ENCODE measurements around the gene FSTL3.

FSTL3 gene

DNA sequence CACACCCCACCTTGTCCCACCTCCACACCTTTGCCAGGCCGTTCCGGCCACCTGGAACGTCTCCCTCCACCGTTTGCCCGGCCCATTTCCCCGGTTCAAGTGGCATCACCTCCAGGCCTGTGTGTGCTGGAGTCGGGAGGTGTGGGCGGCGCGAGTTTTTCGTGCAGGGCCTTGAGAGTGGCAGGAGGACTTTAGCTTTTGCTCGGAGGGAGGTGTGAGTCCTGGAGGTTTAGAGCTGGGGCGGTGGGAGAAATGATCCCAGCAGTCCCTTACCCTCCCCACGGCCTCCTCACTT lies 28.2 kb downstream of the FSTL3 start:
- Mint-ChIP-seq H3K36me3 (peaks cover 6% of the 10 kb centered on the region), H3K4me3 (no peak overlapping the region), H3K4me1 (peaks cover 9% of the 10 kb centered on the region), H3K27ac (no peak overlapping the region), H3K9me3 (peaks cover 4% of the 10 kb centered on the region), H3K27me3 (peaks cover 62% of the 10 kb centered on the region)
- ATAC-seq = no peak

DNA sequence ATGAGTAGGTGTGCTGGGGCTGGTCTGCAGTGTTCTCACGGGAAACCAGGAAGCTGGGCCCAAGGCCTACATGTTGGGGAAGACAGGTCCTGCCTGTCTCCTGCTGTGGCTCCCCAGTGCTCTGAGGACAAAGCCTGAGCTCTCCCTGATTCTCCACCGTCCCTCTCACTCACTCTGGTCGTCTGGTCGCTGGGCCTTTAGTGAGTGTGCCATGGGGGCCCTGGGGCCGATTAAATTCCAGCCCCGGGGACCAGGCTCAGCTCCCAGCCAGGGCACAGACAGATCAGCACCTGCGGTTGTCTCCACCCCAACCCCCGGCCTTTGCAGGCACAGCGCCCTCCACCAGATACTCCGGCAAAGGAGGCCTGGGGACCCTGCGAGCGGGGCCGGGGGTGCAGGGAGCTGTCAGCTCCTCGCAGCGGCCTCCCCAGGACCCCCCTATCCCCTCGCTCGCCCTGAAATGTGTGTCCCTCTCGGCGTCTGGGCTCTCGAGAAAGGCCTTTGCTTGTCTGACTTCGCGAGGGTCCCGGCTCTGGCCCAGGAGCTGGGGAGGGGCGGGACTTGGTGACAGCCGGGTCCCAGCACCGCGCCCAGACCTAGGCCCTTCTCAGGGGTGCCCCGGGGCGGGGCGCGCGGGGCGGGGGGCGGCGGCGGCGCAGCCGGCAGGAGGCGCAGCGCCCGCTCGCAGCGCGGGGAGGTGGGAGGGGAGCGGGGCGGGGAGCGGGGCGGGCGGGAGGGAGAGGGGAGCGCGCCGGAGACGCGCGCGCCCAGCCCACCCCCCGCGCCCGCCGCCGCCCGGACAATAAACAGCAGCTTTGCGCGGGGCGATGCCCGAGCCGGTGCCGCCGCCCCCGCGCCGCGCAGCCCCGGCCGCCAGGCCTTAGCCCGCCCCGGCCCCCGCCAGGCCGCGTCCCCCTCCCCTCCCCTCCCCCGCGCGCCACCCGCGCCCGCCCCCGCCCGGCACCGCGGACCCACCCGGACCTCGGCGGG lies 32.3 kb downstream of the FSTL3 start, which contains the start of gene PALM:
Gene PALM, plus strand, starts transcription at position 782 of the 990 bp plus-strand sequence. CDS start 212 bp downstream, outside the sequence.
- Mint-ChIP-seq H3K36me3 (peaks cover under 1% of the 10 kb centered on the region), H3K9me3 (no peaks in the 10 kb centered on the region), H3K27me3 (peaks cover 58% of the 10 kb centered on the region), H3K27ac (no peak within 1 kb of the TSS), H3K4me3 (no peak within 1 kb of the TSS), H3K4me1 (peaks cover 4% of the 10 kb centered on the region)
- no peak for ATAC-seq

DNA sequence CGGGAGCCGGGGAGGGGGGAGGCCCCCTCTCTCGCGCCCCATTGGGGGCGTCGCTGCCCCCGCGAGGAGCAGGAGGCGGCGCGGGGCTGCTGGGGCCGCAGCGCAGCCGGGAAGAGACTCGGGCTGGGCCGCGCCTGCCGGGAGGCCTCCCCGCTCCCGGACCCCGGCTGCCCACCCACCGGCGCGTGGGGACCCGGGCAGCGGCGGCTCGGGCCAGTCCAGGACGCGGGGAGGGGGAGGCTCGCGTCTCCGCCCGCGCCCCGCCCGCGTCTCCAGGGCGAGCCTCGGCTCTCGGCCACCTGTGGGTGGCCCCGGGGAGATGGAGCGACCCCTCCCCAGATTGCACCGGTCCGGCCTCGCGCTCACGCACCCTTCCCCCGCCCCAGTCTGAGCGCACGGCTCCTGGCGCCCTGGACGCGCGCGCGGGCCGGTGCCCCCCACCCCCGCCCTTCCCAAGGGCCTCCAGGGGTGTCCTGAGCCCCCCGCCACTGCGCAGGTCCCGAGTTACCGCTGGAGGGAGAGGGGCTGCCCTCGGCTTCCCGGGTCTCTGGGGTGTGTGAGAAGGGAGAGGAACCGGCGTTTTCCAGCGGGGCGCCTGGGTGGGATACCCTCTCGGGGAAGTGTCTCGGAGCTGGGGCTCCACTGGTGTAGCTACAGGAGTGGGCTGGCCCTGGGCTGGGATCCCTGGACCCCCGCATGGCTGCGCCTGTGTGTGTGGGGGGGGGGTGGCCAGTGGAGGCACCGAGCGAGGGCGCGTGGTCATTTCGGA lies 33.2 kb downstream of the FSTL3 start:
- Mint-ChIP-seq H3K36me3 (no peaks in the 10 kb centered on the region), H3K4me1 (no peaks in the 10 kb centered on the region), H3K27ac (no peak overlapping the region), H3K27me3 (peaks cover 57% of the 10 kb centered on the region), H3K9me3 (no peaks in the 10 kb centered on the region), H3K4me3 (no peak overlapping the region)
- peak; percentile 9 for ATAC-seq

DNA sequence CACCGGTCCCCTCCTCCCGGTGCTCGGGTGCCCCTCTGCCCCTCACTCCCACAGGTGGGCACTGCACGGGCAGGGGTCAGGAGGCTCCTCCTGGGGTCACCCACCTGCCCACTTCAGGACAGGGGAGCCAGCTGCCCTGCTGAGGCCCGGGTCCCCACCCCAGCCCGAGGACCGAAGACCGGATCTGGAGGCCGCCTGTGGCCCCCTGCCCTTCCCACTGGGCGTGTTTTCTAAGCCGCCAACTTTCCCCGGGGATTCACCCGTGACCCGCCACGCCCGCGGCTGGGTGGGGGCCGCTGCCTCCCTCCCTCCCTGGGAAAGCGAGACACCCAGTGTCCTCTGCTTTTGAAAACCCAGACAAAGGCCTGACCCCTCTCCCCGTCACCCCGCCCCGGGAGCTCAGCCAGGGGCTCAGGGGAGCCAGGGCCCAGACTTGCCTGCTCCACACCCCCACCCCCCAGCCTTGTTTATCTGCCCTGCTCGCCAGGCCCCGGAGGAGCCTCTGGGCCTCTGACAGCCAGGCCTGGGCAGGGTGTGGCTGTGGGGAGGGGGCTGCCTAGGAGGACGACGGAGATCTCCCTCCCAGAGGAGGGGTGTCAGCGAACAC lies 33.9 kb downstream of the FSTL3 start:
- H3K4me1 Mint-ChIP-seq = no peaks in the 10 kb centered on the region
- no peak overlapping the region for H3K27ac Mint-ChIP-seq
- no peaks in the 10 kb centered on the region for H3K9me3 Mint-ChIP-seq
- peaks cover 58% of the 10 kb centered on the region for H3K27me3 Mint-ChIP-seq
- H3K4me3 Mint-ChIP-seq = no peak overlapping the region
- H3K36me3 Mint-ChIP-seq = no peaks in the 10 kb centered on the region
- no peak for ATAC-seq

DNA sequence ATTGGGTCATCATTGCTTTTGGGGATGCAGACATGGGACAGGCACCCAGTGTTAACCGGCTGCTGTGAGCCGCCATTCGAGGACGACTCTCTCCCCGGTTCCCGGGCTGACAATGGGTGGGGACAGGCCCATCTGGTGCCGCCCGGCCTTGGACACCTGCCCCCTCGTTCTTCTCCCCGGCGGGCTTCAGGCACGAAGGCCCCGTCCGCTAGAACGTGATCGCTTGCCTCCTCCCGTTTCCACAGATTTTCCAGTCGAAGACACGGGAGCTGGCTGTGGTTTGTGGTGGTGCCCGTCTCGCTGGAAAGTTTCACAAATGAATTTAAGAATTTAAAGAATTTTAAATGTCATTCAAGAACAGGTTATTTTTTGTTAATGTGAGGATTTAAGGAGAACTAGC lies 34.6 kb downstream of the FSTL3 start:
- no peak for ATAC-seq
- Mint-ChIP-seq H3K27me3 (peaks cover 65% of the 10 kb centered on the region), H3K4me3 (no peak overlapping the region), H3K4me1 (no peaks in the 10 kb centered on the region), H3K27ac (no peak overlapping the region), H3K36me3 (peaks cover 6% of the 10 kb centered on the region), H3K9me3 (peaks cover 5% of the 10 kb centered on the region)

DNA sequence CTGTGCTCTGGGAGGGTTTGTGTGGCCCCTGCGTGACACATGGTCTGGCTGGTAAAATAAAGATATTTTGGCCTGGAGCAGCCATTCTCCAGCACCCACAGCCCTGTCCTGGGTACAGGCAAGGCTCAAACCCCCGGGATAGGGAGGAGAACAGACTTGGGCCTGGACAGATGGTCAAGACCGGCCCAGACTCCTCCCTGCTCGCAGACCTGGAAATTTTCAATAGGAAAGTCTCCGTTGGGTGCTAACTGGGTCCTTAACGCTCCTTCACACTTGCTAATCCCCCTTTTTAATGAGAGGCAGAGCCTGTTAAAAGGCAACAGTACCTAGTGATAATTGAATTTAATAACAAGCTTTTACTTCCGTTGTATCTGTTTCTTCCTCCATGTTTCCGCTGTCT lies 35.1 kb downstream of the FSTL3 start:
- no peak overlapping the region for H3K27ac Mint-ChIP-seq
- H3K4me3 Mint-ChIP-seq = no peak overlapping the region
- peaks cover 8% of the 10 kb centered on the region for H3K36me3 Mint-ChIP-seq
- H3K9me3 Mint-ChIP-seq = peaks cover 6% of the 10 kb centered on the region
- no peaks in the 10 kb centered on the region for H3K4me1 Mint-ChIP-seq
- no peak for ATAC-seq
- H3K27me3 Mint-ChIP-seq = peaks cover 69% of the 10 kb centered on the region

DNA sequence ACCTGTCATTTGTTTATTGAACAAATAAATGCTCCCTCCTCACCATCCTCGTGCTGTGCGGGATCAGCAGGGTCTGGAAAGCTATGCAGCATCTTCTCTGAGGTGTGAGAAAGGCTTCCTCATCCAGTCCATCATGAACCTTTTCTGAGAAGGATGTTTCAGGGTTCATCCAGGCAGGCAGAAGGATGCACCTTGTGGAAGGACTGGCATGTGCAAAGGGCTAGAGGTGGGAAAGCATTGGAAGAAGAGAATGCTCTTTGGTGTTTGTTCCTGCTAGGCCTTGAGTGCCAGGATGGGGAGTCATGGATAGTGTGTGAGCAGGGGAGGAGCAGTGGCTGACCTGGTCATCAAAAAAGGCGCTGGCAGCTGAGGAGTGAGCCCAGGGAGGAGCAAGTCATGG lies 39.2 kb downstream of the FSTL3 start:
- Mint-ChIP-seq H3K9me3 (peaks cover 6% of the 10 kb centered on the region), H3K27ac (no peak overlapping the region), H3K4me1 (peaks cover 9% of the 10 kb centered on the region), H3K36me3 (peaks cover 8% of the 10 kb centered on the region), H3K27me3 (peaks cover 74% of the 10 kb centered on the region), H3K4me3 (no peak overlapping the region)
- ATAC-seq = no peak

DNA sequence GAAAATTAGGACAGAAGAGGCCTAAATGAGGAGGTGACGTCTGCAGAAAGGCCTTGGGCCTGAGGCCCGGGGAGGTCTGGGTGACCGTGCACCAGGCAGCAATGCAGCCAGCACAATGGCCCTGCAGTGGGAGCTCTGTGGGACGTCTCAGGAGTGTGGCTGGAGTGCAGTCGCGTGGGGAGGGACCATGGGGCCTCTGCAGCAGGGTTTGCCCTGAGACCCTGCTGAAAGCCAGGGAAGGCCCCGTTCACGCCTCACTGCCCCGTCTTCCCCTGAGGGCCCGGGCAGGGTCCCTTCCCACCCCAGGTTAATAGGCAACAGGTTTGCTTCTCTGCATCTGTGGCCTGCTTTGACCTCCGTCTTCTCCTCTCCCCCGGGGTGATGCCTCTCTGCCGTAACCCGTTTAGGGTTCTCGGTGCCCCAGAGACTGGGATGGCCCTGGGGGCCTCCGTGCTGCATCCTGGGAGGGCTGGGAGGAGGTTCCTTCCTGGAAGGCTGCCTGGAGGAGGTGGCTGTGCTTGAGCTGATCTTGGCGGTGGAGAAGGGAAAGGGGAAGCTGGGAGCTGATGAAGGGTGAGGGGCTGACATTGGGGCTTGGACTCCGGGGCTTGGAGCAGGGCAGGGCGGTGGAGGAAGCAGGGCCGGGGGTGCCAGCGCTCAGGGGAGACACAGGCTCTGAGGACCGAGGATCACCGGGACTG lies 42.2 kb downstream of the FSTL3 start:
- peaks cover 71% of the 10 kb centered on the region for H3K27me3 Mint-ChIP-seq
- peaks cover 6% of the 10 kb centered on the region for H3K9me3 Mint-ChIP-seq
- ATAC-seq = no peak
- H3K4me1 Mint-ChIP-seq = peaks cover 28% of the 10 kb centered on the region
- H3K36me3 Mint-ChIP-seq = peaks cover 8% of the 10 kb centered on the region
- H3K27ac Mint-ChIP-seq = no peak overlapping the region
- H3K4me3 Mint-ChIP-seq = no peak overlapping the region

DNA sequence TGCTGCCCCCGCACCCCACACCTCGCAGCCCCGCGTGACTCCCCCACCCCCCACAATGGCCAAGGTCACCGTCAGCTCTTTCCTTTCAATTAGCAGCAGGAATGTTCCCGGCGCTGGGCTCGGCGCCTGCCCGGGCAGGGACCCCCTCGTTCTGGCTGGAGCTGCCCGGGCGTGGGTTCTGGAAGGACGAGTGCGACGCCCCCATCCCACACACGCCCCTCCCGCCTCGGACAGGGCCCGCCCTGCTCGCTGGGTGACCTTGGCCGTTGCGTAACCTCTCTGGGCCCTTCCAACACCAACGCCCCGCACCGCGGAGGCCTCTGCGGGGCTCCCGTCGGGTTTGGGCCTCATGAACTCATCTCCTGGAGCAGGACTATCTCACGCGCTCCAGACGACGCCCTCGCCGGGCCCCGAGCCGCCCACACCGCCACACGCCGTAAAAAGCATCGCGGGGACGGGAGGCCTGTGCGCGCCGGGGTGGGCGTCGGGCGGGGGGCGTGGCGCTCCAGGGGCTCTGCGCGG lies 42.9 kb downstream of the FSTL3 start:
- no peak overlapping the region for H3K27ac Mint-ChIP-seq
- no peak for ATAC-seq
- peaks cover 32% of the 10 kb centered on the region for H3K4me1 Mint-ChIP-seq
- no peak overlapping the region for H3K4me3 Mint-ChIP-seq
- H3K36me3 Mint-ChIP-seq = peaks cover 8% of the 10 kb centered on the region
- H3K9me3 Mint-ChIP-seq = peaks cover 6% of the 10 kb centered on the region
- H3K27me3 Mint-ChIP-seq = peaks cover 71% of the 10 kb centered on the region

DNA sequence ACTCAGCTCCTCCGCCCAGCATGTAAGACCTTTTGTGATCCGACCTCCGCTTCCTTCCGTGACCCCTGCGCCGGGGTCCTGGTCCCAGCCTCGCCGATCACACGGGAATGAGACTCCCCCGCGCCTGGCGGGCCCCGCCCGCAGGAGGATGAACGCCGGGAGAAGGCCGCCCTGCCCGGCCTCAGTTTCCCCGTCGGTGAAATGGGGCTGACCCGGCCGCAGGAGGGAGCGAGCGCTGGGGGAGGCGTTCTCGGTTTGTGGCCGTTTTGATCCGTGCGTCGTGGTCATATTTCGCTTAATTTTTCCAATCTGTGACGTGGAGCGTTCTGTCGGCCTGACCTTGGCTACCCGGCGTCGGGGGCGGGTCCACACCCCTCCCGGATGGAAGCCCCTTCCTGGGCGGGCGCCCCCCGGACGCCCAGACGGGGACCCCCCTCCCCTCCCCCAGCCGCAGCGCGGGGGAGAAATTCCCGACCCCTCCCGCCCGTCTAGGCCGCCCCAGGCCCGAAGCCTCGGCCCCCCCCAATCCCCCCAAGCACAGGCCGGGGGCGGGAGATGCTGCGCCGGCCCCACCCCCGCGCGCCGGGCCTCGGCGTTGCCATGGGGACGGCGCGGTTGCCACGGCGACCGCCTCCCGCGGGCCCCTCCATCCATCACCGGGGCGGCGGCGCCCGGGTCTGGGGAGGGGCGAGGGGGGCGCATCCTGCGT lies 43.6 kb downstream of the FSTL3 start:
- Mint-ChIP-seq H3K27me3 (peaks cover 75% of the 10 kb centered on the region), H3K9me3 (peaks cover 6% of the 10 kb centered on the region), H3K36me3 (peaks cover 8% of the 10 kb centered on the region), H3K4me1 (peaks cover 32% of the 10 kb centered on the region), H3K27ac (no peak overlapping the region), H3K4me3 (no peak overlapping the region)
- ATAC-seq = no peak

DNA sequence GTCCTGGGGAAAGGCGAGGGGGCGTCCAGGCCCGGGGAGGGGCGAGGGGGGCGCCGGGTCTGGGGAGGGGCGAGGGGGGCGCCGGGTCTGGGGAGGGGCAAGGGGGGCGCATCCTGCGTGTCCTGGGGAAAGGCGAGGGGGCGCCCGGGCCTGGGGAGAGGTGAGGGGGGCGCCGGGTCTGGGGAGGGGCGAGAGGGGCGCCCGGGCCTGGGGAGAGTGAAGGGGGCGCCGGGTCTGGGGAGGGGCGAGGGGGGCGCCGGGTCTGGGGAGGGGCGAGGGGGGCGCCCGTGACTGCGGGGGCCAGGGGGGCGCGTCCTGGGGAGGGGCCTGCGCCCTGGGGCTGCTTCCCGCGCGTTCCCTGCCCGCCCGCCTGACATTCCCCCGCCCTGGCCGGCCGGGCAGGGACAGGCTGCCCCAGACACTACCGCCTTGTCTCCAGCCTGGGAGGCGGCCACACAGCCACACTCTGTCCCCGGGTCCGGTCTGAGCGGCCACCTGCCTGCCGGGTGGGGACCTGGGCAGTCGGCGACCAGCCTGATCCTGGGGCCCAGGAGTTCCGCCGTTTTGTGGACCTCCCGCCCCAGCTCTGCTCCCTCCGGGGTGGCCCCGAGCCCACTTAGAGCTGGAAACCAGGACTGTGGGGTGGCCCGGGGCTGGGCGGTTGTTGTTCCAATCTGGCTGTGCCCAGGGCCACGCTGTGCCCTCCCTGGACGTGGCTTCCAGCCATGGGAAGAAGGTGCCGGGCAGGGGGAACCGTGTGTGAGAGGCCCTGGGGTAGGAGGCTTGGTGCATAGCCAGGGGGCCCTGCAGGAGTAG lies 44.4 kb downstream of the FSTL3 start:
- H3K27me3 Mint-ChIP-seq = peaks cover 73% of the 10 kb centered on the region
- no peak overlapping the region for H3K4me3 Mint-ChIP-seq
- ATAC-seq = peak; percentile 61
- peaks cover 4% of the 10 kb centered on the region for H3K36me3 Mint-ChIP-seq
- H3K9me3 Mint-ChIP-seq = peaks cover 3% of the 10 kb centered on the region
- H3K27ac Mint-ChIP-seq = no peak overlapping the region
- H3K4me1 Mint-ChIP-seq = peaks cover 32% of the 10 kb centered on the region

DNA sequence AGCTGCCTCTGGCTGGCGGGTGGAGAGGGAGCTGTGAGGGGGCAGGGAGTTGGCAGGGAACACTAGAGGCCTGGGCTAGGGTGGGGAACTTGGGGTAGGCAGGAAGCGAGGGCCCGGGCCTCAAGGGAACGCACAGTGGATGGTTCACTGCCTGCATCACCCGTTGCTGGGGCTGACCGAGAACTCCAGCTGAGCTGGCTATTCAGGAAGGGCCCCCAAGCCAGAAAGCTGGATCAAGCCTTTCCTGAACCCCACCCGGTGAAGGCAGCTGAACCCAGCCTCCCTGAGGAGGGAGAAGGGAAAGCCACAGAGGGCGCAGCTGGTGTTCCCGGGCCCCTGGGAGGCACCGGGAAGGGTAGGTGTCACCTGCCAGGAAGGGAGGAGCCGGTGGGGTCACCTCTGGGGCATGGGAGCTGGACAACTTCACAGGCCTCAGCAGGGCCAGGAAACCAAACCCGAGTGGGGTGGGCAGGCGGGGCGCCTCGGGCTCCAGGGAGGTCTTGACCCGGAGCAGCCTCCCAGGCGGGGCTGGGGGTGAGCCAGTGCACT lies 46.4 kb downstream of the FSTL3 start:
- Mint-ChIP-seq H3K27ac (no peak overlapping the region), H3K36me3 (no peaks in the 10 kb centered on the region), H3K4me3 (peak overlapping the region; percentile 18), H3K4me1 (peaks cover 32% of the 10 kb centered on the region), H3K27me3 (peaks cover 74% of the 10 kb centered on the region), H3K9me3 (no peaks in the 10 kb centered on the region)
- no peak for ATAC-seq

DNA sequence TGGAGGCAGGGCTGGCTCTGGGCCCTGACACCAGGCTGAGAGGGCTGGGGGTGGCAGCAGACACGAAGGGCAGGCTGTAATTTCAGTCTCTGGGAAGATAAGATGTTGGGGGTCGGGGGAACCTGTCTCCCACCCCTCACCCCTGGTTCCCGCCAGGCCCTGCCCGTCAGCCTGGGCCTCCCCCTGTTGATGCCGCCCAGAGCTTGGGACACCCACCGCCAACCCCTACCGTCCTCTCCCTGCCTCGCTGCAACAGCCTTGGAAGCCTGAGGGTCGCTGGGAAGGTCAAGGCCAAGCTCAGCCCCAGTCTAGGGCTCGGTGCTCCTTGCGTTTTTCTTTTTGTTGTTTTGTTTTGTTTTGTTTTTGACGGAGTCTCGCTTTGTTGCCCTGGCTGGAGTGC lies 47.1 kb downstream of the FSTL3 start:
- Mint-ChIP-seq H3K4me3 (no peak overlapping the region), H3K4me1 (peaks cover 28% of the 10 kb centered on the region), H3K9me3 (no peaks in the 10 kb centered on the region), H3K27me3 (peaks cover 74% of the 10 kb centered on the region), H3K36me3 (no peaks in the 10 kb centered on the region), H3K27ac (no peak overlapping the region)
- ATAC-seq = no peak

Data from stimulated activated memory B cell treated with anti-CD40 and anti-IgM and Interleukin-4, amounts not matched to agents 10 μg/mL and 1 μg/mL and 100 μg/mL, for 72 hours (primary cell).